PC-9 (cell line): ENCODE measurements around the gene KIF21B. TPM values are rescaled to one million over a fixed set of nuclear protein-coding genes. Genes with fewer than 3 reads are reported as not detected.

ENCODE experiments used
- BruUV-seq: library from RNA; stranded (reverse); fragments of 400-500 nt; replicated peaks from 2 replicates; lab custom pipeline; 2021; lab: Mats Ljungman, UMichigan
- CTCF ChIA-PET: fragments of 300-600 bp; sonication (Branson Sonifier 250); formaldehyde crosslinking; loops from one replicate; lab custom pipeline; 2022; ENCODE audit warnings: antibody characterized with exemption; lab: Charles Lee
- POLR2A ChIA-PET: fragments of 300-600 bp; sonication (Branson Sonifier 250); formaldehyde crosslinking; loops from one replicate; lab custom pipeline; 2022; ENCODE audit warnings: antibody characterized with exemption; ENCODE audit not compliant: unreplicated experiment; lab: Charles Lee
- DNase-seq, 2 experiments: peaks; one replicate each; pipeline versions ENCODE4 v3.0.0 to v3.0.0-alpha.2; 2015 to 2022; ENCODE audit warnings: mixed read lengths in 1 of 2
- H2AFZ ChIP-seq: fragments of 200-600 bp; sonication (generic); 2 replicates; pipeline ENCODE4 v1.8.1; 2017; ENCODE audit warnings: antibody characterized with exemption
- H3F3A ChIP-seq: fragments of 200-600 bp; sonication (generic); 2 replicates; pipeline ENCODE4 v1.8.1; 2017; ENCODE audit warnings: antibody characterized with exemption, mild to moderate bottlenecking, low read depth; ENCODE audit not compliant: insufficient read depth
- H3K27ac ChIP-seq: fragments of 200-600 bp; sonication (generic); 2 replicates; pipeline ENCODE4 v1.6.1; 2016; ENCODE audit warnings: mixed run types
- H3K27me3 ChIP-seq: fragments of 200-600 bp; sonication (generic); 2 replicates; pipeline ENCODE4 v1.6.1; 2016; ENCODE audit warnings: low read depth, mixed run types; ENCODE audit not compliant: insufficient read depth
- H3K36me3 ChIP-seq: fragments of 200-600 bp; sonication (generic); 2 replicates; pipeline ENCODE4 v1.6.1; 2016; ENCODE audit warnings: low read depth, mixed run types
- H3K4me1 ChIP-seq: fragments of 200-600 bp; sonication (generic); replicated peaks from 2 replicates; pipeline ENCODE4 v1.6.1; 2016; ENCODE audit warnings: mixed run types; ENCODE audit not compliant: insufficient read depth
- H3K4me2 ChIP-seq: fragments of 200-600 bp; sonication (generic); 2 replicates; pipeline ENCODE4 v1.6.1; 2017; ENCODE audit warnings: mixed run types
- H3K4me3 ChIP-seq: fragments of 200-600 bp; sonication (generic); 2 replicates; pipeline ENCODE4 v1.6.1; 2016; ENCODE audit warnings: mixed run types
- H3K79me2 ChIP-seq: fragments of 200-600 bp; sonication (generic); 2 replicates; pipeline ENCODE4 v1.6.1; 2017; ENCODE audit warnings: low read depth, mixed run types
- H3K9me2 ChIP-seq: fragments of 200-600 bp; sonication (generic); 2 replicates; pipeline ENCODE4 v1.8.1; 2017; ENCODE audit warnings: mild to moderate bottlenecking; ENCODE audit not compliant: insufficient read depth
- H3K9me3 ChIP-seq: fragments of 200-600 bp; sonication (generic); 2 replicates; pipeline ENCODE4 v1.8.1; 2016; ENCODE audit warnings: low read depth; ENCODE audit not compliant: insufficient read depth
- H4K20me1 ChIP-seq: fragments of 200-600 bp; sonication (generic); 2 replicates; pipeline ENCODE4 v1.8.1; 2017; ENCODE audit not compliant: insufficient read depth
- EZH2 ChIP-seq: fragments of 200-600 bp; sonication (generic); IDR thresholded peaks from 2 replicates; pipeline ENCODE4 v1.8.0; 2017; ENCODE audit warnings: antibody characterized with exemption, low read depth
- intact Hi-C: fragments of 100-400 bp; cut with micrococcal nuclease; formaldehyde crosslinking; loops from one replicate; pipeline ENCODE4 v1.10.0; 2022; ENCODE audit not compliant: unreplicated experiment
- total RNA-seq: library from RNA; stranded (reverse); gene quantifications from 2 replicates; pipeline ENCODE4 v1.2.3, GENCODE V29; 2021
- TF ChIP-seq, protein P1 (sequence below): fragments of 200-600 bp; sonication (generic); conservative IDR thresholded peaks from 2 replicates; pipeline ENCODE4 v1.6.1; 2017; ENCODE audit warnings: mixed run types, antibody characterized with exemption, mild to moderate bottlenecking, moderate library complexity

KIF21B gene
- total RNA-seq, 1 experiment from 2014 or later = 3.7 TPM

DNA sequence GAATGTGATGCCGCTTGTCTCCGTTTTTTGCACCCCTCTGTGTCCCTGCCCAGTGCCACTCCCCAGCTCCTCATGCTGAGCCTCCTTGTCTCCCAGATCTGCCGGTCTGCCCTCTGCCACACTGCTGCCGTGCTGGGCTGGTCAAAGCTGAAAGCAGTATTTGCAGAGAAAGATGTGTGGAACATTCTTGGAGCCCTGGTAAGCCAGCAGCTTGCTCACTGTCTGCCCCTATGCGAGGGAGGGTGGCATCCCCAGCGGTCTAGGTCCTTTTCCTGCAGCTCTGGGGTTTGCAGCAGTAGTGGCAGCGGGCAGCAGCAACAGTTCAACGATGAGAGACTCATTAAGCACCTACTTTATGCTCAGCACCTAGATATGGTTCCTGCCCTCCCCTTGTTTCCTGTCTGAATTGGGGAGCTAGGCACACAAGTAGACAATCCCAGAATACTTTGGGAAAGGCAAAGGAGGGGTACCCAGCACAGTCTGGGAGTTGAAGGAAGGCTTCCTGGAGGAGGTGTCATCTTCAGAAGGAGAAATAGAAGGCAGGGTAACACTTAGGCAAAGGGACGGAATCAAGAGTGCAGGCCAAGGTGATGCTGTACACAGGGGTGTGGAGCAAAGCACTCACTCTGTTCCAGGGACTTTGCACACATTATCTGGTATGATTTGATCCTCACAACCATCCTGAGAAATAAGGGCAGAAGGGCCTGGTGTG is 63.1 kb downstream of the KIF21B start:
- no peaks in the 10 kb centered on the region for H3K9me2 ChIP-seq
- H2AFZ ChIP-seq = no peak overlapping the region
- no peaks in the 10 kb centered on the region for H4K20me1 ChIP-seq
- no peak for TF ChIP-seq EZH2
- no peaks in the 10 kb centered on the region for H3K36me3 ChIP-seq
- DNase-seq = no peak
- H3F3A ChIP-seq = no peaks in the 10 kb centered on the region
- H3K4me2 ChIP-seq = no peak overlapping the region
- no peak overlapping the region for H3K27ac ChIP-seq
- no peaks in the 10 kb centered on the region for H3K79me2 ChIP-seq
- no peak overlapping the region for H3K4me3 ChIP-seq
- no peaks in the 10 kb centered on the region for H3K27me3 ChIP-seq
- no peaks in the 10 kb centered on the region for H3K4me1 ChIP-seq
- POLR2A ChIA-PET = interaction anchor here (0.6 kb wide), 1 partner anchor 28 kb away, joined by 4 read pairs; no protein-coding TSS in a partner anchor
- BruUV-seq = no TSS peak
- intact Hi-C loops = no loop called here
- CTCF ChIA-PET = interaction anchor here (0.9 kb wide), 1 partner anchor 11 kb away, joined by 3 read pairs; no protein-coding TSS in a partner anchor
- H3K9me3 ChIP-seq = no peaks in the 10 kb centered on the region

GRCh38 chr1:200959411-200959921 is 64.0 kb downstream of the KIF21B start:
- ChIA-PET CTCF (interaction anchor here (0.9 kb wide), 1 partner anchor 12 kb away, joined by 3 read pairs; no protein-coding TSS in a partner anchor), POLR2A (no interaction called here)
- H3K36me3 ChIP-seq = no peaks in the 10 kb centered on the region
- intact Hi-C loops = no loop called here
- H3K4me2 ChIP-seq = no peak overlapping the region
- H3K79me2 ChIP-seq = no peaks in the 10 kb centered on the region
- H4K20me1 ChIP-seq = no peaks in the 10 kb centered on the region
- no peaks in the 10 kb centered on the region for H3K9me3 ChIP-seq
- H3K27ac ChIP-seq = no peak overlapping the region
- no peak for DNase-seq
- no peaks in the 10 kb centered on the region for H3K4me1 ChIP-seq
- no peak overlapping the region for H2AFZ ChIP-seq
- TF ChIP-seq, protein P1, sequence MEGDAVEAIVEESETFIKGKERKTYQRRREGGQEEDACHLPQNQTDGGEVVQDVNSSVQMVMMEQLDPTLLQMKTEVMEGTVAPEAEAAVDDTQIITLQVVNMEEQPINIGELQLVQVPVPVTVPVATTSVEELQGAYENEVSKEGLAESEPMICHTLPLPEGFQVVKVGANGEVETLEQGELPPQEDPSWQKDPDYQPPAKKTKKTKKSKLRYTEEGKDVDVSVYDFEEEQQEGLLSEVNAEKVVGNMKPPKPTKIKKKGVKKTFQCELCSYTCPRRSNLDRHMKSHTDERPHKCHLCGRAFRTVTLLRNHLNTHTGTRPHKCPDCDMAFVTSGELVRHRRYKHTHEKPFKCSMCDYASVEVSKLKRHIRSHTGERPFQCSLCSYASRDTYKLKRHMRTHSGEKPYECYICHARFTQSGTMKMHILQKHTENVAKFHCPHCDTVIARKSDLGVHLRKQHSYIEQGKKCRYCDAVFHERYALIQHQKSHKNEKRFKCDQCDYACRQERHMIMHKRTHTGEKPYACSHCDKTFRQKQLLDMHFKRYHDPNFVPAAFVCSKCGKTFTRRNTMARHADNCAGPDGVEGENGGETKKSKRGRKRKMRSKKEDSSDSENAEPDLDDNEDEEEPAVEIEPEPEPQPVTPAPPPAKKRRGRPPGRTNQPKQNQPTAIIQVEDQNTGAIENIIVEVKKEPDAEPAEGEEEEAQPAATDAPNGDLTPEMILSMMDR = no peak
- H3K27me3 ChIP-seq = no peaks in the 10 kb centered on the region
- H3K4me3 ChIP-seq = no peak overlapping the region
- H3F3A ChIP-seq = no peaks in the 10 kb centered on the region
- BruUV-seq = no TSS peak
- no peaks in the 10 kb centered on the region for H3K9me2 ChIP-seq

GRCh38 chr1:200958597-200958996 is 64.9 kb downstream of the KIF21B start:
- Histone ChIP-seq H3K4me1 (no peaks in the 10 kb centered on the region), H3K79me2 (no peaks in the 10 kb centered on the region), H3K36me3 (no peaks in the 10 kb centered on the region), H4K20me1 (no peaks in the 10 kb centered on the region), H3K27me3 (no peaks in the 10 kb centered on the region), H3F3A (no peaks in the 10 kb centered on the region), H3K4me2 (no peak overlapping the region), H3K27ac (no peak overlapping the region), H3K9me2 (no peaks in the 10 kb centered on the region), H3K4me3 (no peak overlapping the region), H2AFZ (no peak overlapping the region), H3K9me3 (no peaks in the 10 kb centered on the region)
- no TSS peak for BruUV-seq
- CTCF ChIA-PET = interaction anchor here (1.0 kb wide), 1 partner anchor 13 kb away, joined by 5 read pairs; no protein-coding TSS in a partner anchor
- TF ChIP-seq, protein P1 = no peak
- TF ChIP-seq EZH2 = no peak
- no peak for DNase-seq
- intact Hi-C loops = no loop called here
- POLR2A ChIA-PET = no interaction called here
